Astrocyte of the spinal cord (primary cell): Measurements from ENCODE around the gene BAZ1B.
"Not testable (repeated sequence)": the region's sequence is repeated elsewhere in the genome, so short reads cannot be mapped to it uniquely, and the experiment has no call there.

Experiments
- DNase-seq: peaks from one replicate; pipeline ENCODE4 v3.0.0; 2011; ENCODE audit warnings: low read depth, low spot score
- H3K4me3 ChIP-seq: 2 replicates; pipeline ENCODE4 v1.5.1; 2011; ENCODE audit warnings: low read depth, mild to moderate bottlenecking, low read length, moderate library complexity
- in situ Hi-C: cut with HindIII; loops from 2 replicates; pipeline ENCODE4 v1.10.0; 2017; ENCODE audit warnings: low sequenced_read_pairs
- TF ChIP-seq, protein P1 (sequence below): IDR thresholded peaks from 2 replicates; pipeline ENCODE4 v1.5.1; 2012; ENCODE audit warnings: low read depth, mild to moderate bottlenecking, low read length, inconsistent platforms

The BAZ1B gene

DNA sequence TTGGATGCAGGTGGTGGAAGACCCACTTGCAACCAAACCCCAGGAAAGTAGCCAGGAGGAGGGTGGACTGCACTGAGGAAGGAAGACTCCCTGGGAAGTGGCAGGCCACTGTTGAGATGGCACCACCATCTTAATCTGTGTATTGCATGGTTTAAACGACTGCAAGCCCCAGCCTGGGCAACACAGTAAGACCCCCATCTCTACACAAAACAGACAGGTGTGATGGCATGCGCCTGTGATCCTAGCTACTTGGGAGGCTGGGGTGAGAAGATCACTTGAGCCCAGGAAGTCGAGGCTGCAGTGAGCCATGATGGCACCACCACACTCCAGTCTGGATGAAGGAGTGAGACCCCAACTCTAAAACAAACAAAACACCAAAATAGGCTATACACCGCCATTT, 45.0 kb upstream of the BAZ1B start:
- in situ Hi-C loops, result no loop called here
- DNase-seq, result no peak
- no peak overlapping the region for H3K4me3 ChIP-seq
- TF ChIP-seq, protein P1, sequence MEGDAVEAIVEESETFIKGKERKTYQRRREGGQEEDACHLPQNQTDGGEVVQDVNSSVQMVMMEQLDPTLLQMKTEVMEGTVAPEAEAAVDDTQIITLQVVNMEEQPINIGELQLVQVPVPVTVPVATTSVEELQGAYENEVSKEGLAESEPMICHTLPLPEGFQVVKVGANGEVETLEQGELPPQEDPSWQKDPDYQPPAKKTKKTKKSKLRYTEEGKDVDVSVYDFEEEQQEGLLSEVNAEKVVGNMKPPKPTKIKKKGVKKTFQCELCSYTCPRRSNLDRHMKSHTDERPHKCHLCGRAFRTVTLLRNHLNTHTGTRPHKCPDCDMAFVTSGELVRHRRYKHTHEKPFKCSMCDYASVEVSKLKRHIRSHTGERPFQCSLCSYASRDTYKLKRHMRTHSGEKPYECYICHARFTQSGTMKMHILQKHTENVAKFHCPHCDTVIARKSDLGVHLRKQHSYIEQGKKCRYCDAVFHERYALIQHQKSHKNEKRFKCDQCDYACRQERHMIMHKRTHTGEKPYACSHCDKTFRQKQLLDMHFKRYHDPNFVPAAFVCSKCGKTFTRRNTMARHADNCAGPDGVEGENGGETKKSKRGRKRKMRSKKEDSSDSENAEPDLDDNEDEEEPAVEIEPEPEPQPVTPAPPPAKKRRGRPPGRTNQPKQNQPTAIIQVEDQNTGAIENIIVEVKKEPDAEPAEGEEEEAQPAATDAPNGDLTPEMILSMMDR, result no peak

DNA sequence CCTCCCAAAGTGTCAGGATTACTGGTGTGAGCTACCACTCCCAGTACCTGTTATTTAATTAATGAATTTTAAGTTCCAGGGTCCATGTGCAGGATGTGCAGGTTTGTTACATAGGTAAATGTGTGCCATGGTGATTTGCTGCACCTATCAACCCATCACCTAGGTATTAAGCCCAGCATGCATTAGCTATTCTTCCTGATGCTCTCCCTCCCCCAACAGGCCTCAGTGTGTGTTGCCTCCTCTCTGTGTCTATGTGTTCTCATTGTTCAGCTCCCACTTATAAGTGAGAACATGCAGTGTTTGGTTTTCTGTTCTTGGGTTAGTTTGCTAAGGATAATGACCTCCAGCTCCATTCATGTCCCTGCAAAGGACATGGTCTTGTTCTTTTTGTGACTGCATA, 44.3 kb upstream of the BAZ1B start:
- DNase-seq, in situ Hi-C loops, H3K4me3 ChIP-seq: not testable (repeated sequence)

DNA sequence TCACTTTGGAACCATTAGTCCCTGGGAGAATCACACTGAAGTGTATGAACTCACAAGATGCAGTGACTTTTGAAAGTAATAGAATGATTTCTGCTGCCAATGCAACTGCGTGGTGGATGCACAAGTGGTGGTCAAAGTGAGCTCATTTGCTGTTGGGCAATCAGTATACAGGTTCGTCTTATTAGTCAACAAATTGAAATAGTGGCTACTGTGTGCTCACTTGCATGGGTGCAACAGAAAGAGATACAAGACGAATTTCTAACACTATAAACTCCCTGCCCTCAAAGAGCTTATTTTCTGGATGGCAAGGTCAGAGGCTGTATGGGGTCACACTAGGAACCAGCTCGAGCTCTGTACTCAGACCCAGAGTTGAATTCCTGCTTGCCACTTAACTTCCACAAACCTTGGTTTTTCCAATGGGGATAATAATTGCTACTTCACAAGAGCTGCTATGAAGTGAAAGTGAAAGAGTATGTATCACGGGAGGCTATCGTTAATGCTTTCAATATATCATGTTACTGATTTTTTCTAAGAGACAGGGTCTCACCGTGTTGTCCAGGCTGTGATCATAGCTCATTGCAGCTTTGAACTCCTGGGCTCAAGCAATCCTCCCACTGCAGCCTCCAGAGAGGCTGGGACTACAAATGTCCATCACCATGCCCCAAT, 43.7 kb upstream of the BAZ1B start:
- in situ Hi-C loops, result no loop called here

DNA sequence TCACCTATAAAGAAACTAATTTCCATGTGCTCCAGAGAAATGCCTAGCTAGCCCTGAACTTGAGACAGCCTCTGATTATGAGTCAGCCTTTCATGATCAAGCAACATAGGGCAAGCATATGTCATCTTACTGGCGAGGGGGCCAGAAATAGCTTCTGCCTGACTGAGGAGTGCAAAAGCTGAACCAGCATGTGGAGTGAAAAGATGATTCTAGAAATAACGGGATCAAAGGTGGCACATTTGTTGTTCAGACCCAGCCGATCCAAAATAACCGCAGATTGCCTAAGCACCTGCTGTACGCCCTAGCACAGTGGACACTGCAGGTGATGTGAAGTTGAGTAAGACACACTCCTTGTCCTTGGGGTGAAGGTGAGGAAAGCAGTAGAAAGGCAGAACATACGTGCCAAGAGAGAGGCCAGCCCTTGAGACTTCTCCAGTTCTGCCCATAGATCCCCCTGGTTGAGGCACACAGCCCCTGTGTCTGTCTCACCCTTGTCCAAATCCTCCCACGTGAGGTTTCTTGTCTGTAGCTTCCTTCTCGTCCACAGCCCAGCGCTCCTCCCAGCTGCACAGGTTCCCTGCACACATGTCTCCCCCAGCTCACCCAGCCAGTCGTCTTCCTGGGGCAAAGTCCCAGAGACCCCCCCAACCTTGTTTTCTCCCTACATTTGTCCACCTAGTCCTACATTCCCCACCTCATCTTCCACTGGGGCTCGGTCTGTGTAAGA, 38.2 kb upstream of the BAZ1B start:
- TF ChIP-seq, protein P1, result no peak
- DNase-seq, result peak; percentile 80
- in situ Hi-C loops, result no loop called here
- no peak overlapping the region for H3K4me3 ChIP-seq

More for the DNA sequence above, 43.7 kb upstream of the BAZ1B start:
- TF ChIP-seq, protein P1, result no peak
- no peak for DNase-seq
- no peak overlapping the region for H3K4me3 ChIP-seq

DNA sequence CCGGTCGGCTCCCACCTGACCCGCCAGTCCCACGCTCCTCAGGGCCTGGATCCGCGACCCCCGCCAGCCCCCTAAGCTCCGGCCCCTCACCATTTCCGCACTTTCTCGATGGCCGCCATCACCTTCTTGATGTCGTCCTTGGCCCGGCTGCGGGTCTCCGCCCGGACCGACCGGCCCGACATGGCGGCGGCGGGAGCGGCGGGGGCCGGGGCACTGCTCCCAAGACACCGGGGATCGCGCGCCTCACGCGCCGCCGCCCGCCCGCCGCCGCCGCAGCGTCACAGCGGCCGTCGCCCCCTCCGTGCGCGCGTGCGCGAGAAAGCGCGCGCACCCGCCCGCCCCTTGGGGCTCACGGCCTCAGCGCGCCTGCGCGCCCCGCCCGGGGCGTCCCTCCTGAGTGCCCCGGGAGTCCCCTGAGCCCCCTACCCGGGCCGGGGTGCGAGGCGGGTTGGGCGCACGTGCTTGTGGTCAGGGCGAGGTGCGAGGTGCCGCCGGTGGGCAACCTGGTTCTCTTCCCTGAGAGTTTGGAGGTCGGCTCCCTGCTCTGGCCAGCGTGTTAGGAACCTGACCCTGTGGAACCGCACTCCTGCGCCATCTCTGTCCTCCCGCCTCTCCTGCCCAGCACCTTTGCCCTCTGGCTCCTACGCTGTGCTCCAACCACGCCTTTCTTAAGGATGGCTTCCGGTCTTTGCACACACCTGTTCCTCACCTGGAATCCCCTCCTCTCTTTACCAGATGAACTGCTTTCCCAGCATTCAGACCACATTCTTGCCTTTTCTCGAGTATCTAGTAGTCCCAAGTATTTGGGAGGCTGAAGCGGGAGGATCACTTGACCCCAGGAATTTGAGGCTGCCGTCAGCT, 35.5 kb upstream of the BAZ1B start, which contains the start of gene BCL7B:
Gene BCL7B, minus strand, starts transcription at position 294 of the 861 bp plus-strand sequence. Its CDS starts 112 bp downstream, at position 182.
- TF ChIP-seq, protein P1, result no peak
- peak; percentile 50 for DNase-seq
- H3K4me3 ChIP-seq, result peak within 1 kb of the TSS; percentile 84
- in situ Hi-C loops, result no loop called here

DNA sequence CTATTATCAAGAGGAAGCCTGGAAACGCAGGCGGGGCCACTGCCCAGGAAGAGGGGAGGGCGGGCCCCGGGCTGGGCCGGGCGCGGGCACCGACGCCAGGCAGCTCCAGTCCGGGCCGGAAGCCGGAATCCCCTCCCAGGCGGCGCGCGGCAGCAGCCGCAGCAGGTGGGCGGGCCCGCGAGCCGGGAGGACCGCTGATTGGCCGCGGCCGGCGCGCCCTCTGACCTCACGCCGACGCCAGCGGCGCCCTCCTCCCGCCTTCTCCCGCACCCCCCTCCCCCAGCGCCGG, 35.0 kb upstream of the BAZ1B start:
- TF ChIP-seq, protein P1, result no peak
- in situ Hi-C loops, result no loop called here
- peak overlapping the region; percentile 84 for H3K4me3 ChIP-seq
- peak; percentile 94 for DNase-seq
